ENCODE data around the gene NACA. TPM values are rescaled to one million over a fixed set of nuclear protein-coding genes. Genes with fewer than 3 reads are reported as not detected.
"Not testable (repeated sequence)": the region's sequence is repeated elsewhere in the genome, so short reads cannot be mapped to it uniquely, and the experiment has no call there.

Gene NACA
- total and polyA plus RNA-seq, 2 experiments from 2014 or later = 1,081 to 2,495 TPM

GRCh38 chr12:56728139-56728861, 3.2 kb upstream of the NACA start:
- no peak for TF ChIP-seq STAT1 (IDR thresholded peaks at IDR 0.05; ENCODE audit: unreplicated experiment)
- TF ChIP-seq EZH2 (IDR thresholded peaks at IDR 0.05; ENCODE audit: low read depth, unreplicated experiment) = no peak
- no peak for TF ChIP-seq NANOG (IDR thresholded peaks at IDR 0.05; ENCODE audit: borderline replicate concordance)
- TF ChIP-seq POLR2AphosphoS5 (IDR thresholded peaks at IDR 0.05; ENCODE audit: low read depth) = no peak
- no peak for TF ChIP-seq CREB1 (CRISPR knock-in tag; IDR thresholded peaks at IDR 0.05; ENCODE audit: low read depth)
- no peak for TF ChIP-seq EZH2phosphoT487 (IDR thresholded peaks at IDR 0.05; ENCODE audit: unreplicated experiment)
- TF ChIP-seq CTCF (conservative IDR thresholded peaks at IDR 0.05; ENCODE audit: low read depth in 2 of 2) = no peak
- TF ChIP-seq ZNF114 (CRISPR knock-in tag; IDR thresholded peaks at IDR 0.05) = no peak
- no peak for TF ChIP-seq ZNF331 (CRISPR knock-in tag; IDR thresholded peaks at IDR 0.05; ENCODE audit: low read depth)
- no peak for TF ChIP-seq ETS1 (IDR thresholded peaks at IDR 0.05)
- no peak for TF ChIP-seq REST (IDR thresholded peaks at IDR 0.05; ENCODE audit: unreplicated experiment)
- no peak for DNase-seq (ENCODE audit: low spot score)
- H3K4me3 ChIP-seq = no peak overlapping the region
- peaks cover 18% of the 10 kb centered on the region for H3K79me2 ChIP-seq (replicated peaks; ENCODE audit: insufficient read depth)
- H3K9me3 Mint-ChIP-seq = no peaks in the 10 kb centered on the region
- no peak overlapping the region for H3K4me2 ChIP-seq
- H3K36me3 Mint-ChIP-seq (ENCODE audit: low read depth) = peaks cover 73% of the 10 kb centered on the region
- no peak overlapping the region for H3K27ac ChIP-seq (ENCODE audit: low read depth)
- no peaks in the 10 kb centered on the region for H3K9me2 ChIP-seq (ENCODE audit: insufficient read depth)
- H3K36me3 ChIP-seq (ENCODE audit: insufficient read depth) = peaks cover 28% of the 10 kb centered on the region
- peaks cover 7% of the 10 kb centered on the region for H3K4me1 ChIP-seq (ENCODE audit: insufficient read depth)
- 0 out of 2 replicates have a peak, but pooled peaks cover 14% of the 10 kb centered on the region for H3F3A ChIP-seq (replicated peaks; ENCODE audit: low read depth)
- no peak overlapping the region for H3K4me3 Mint-ChIP-seq
- H3K27me3 ChIP-seq (ENCODE audit: insufficient read depth) = no peaks in the 10 kb centered on the region
- ATAC-seq = no peak
- H2AFZ ChIP-seq = no peak overlapping the region
- H3K4me1 Mint-ChIP-seq = peaks cover 11% of the 10 kb centered on the region
- H4K20me1 ChIP-seq (replicated peaks; ENCODE audit: insufficient read depth) = peaks cover 7% of the 10 kb centered on the region
- H3K27me3 Mint-ChIP-seq (ENCODE audit: insufficient read depth, low read depth, poor library complexity) = peaks cover 5% of the 10 kb centered on the region
- H3K27ac Mint-ChIP-seq = no peak overlapping the region

- H3K4me3 Mint-ChIP-seq = peak overlapping the region; percentile 98
- Histone ChIP-seq H3K4me2 (peak overlapping the region; percentile 99; the same call in 1 of the 2 replicates), H4K20me1 (replicated peaks; ENCODE audit: insufficient read depth) (peaks cover 28% of the 10 kb centered on the region), H3K36me3 (ENCODE audit: insufficient read depth) (peaks cover 27% of the 10 kb centered on the region), H3F3A (replicated peaks; ENCODE audit: low read depth) (0 out of 2 replicates have a peak, but pooled peaks cover 14% of the 10 kb centered on the region), H3K27ac (ENCODE audit: low read depth) (peak overlapping the region; percentile 96), H3K79me2 (replicated peaks; ENCODE audit: insufficient read depth) (peaks cover 38% of the 10 kb centered on the region), H3K4me1 (ENCODE audit: insufficient read depth) (peaks cover 28% of the 10 kb centered on the region)
- ATAC-seq; H2AFZ ChIP-seq; H3K9me3 Mint-ChIP-seq; H3K27ac Mint-ChIP-seq; H3K9me2 ChIP-seq (ENCODE audit: insufficient read depth); H3K27me3 Mint-ChIP-seq (ENCODE audit: insufficient read depth, low read depth, poor library complexity); DNase-seq (ENCODE audit: low spot score); H3K27me3 ChIP-seq (ENCODE audit: insufficient read depth); H3K4me3 ChIP-seq: not testable (repeated sequence)
- H3K4me1 Mint-ChIP-seq = peaks cover 31% of the 10 kb centered on the region
- H3K36me3 Mint-ChIP-seq (ENCODE audit: low read depth) = peaks cover 76% of the 10 kb centered on the region
These were observed 1.1 kb upstream of the NACA start for GRCh38 chr12:56726196-56726675.
